HEK293T (cell line): ENCODE measurements around the gene PIAS4.
A peak's percentile ranks its signal among the peaks of the same experiment; 100 is the strongest.

Experiments used
- CTCF ChIA-PET: fragments of 350-600 bp; formaldehyde crosslinking; extraction: SDS; loops from one replicate; lab custom pipeline; 2021; ENCODE audit warnings: antibody characterized with exemption, inconsistent platforms; lab: Yijun Ruan, JAX
- POLR2A ChIA-PET: fragments of 350-600 bp; formaldehyde crosslinking; extraction: SDS; loops from one replicate; lab custom pipeline; 2020; ENCODE audit warnings: antibody characterized with exemption, inconsistent platforms; lab: Yijun Ruan, JAX
- DNase-seq: peaks from one replicate; pipeline ENCODE4 v3.0.0; 2012; ENCODE audit warnings: mixed read lengths; ENCODE audit errors: extremely low spot score
- ARNT ChIP-seq: fragments of 450-650 bp; IDR thresholded peaks from 2 replicates; pipeline ENCODE4 v1.6.1; 2017; ENCODE audit warnings: mild to moderate bottlenecking
- BHLHE40 ChIP-seq: fragments of 450-650 bp; IDR thresholded peaks from 2 replicates; pipeline ENCODE4 v1.6.1; 2016; ENCODE audit warnings: mild to moderate bottlenecking, moderate library complexity, borderline replicate concordance
- CTBP1 ChIP-seq: fragments of 450-650 bp; IDR thresholded peaks from 2 replicates; pipeline ENCODE4 v1.6.1; 2016; ENCODE audit warnings: borderline replicate concordance
- ELF4 ChIP-seq: fragments of 450-650 bp; IDR thresholded peaks from 2 replicates; pipeline ENCODE4 v1.6.1; 2017; ENCODE audit warnings: antibody characterized with exemption
- FOXA1 ChIP-seq: fragments of 450-650 bp; IDR thresholded peaks from 2 replicates; pipeline ENCODE4 v1.6.1; 2016; ENCODE audit warnings: mild to moderate bottlenecking
- FOXK2 ChIP-seq: fragments of 450-650 bp; IDR thresholded peaks from 2 replicates; pipeline ENCODE4 v1.6.1; 2016; ENCODE audit warnings: mild to moderate bottlenecking
- FOXM1 ChIP-seq: fragments of 450-650 bp; IDR thresholded peaks from 2 replicates; pipeline ENCODE4 v1.6.1; 2017; ENCODE audit warnings: mild to moderate bottlenecking, borderline replicate concordance
- HDGF ChIP-seq: fragments of 450-650 bp; IDR thresholded peaks from 2 replicates; pipeline ENCODE4 v1.6.1; 2017; ENCODE audit warnings: antibody characterized with exemption, borderline replicate concordance
- L3MBTL2 ChIP-seq: fragments of 450-650 bp; conservative IDR thresholded peaks from 2 replicates; pipeline ENCODE4 v1.6.1; 2016; ENCODE audit warnings: mild to moderate bottlenecking
- LEF1 ChIP-seq: fragments of 450-650 bp; IDR thresholded peaks from 2 replicates; pipeline ENCODE4 v1.6.1; 2017; ENCODE audit warnings: mild to moderate bottlenecking, borderline replicate concordance
- NFRKB ChIP-seq: fragments of 450-650 bp; IDR thresholded peaks from 2 replicates; pipeline ENCODE4 v1.6.1; 2016; ENCODE audit warnings: mild to moderate bottlenecking, moderate library complexity
- SP1 ChIP-seq: fragments of 450-650 bp; IDR thresholded peaks from 2 replicates; pipeline ENCODE4 v1.6.1; 2017
- SUZ12 ChIP-seq: fragments of 450-650 bp; IDR thresholded peaks from 2 replicates; pipeline ENCODE4 v1.6.1; 2016; ENCODE audit warnings: mild to moderate bottlenecking
- TARDBP ChIP-seq: fragments of 450-650 bp; IDR thresholded peaks from 2 replicates; pipeline ENCODE4 v1.6.1; 2016
- ZNF384 ChIP-seq: fragments of 450-650 bp; IDR thresholded peaks from 2 replicates; pipeline ENCODE4 v1.6.1; 2016
- TF ChIP-seq, protein P1 (sequence below): fragments of 450-650 bp; IDR thresholded peaks from 2 replicates; pipeline ENCODE4 v1.6.1; 2016

PIAS4 gene

DNA sequence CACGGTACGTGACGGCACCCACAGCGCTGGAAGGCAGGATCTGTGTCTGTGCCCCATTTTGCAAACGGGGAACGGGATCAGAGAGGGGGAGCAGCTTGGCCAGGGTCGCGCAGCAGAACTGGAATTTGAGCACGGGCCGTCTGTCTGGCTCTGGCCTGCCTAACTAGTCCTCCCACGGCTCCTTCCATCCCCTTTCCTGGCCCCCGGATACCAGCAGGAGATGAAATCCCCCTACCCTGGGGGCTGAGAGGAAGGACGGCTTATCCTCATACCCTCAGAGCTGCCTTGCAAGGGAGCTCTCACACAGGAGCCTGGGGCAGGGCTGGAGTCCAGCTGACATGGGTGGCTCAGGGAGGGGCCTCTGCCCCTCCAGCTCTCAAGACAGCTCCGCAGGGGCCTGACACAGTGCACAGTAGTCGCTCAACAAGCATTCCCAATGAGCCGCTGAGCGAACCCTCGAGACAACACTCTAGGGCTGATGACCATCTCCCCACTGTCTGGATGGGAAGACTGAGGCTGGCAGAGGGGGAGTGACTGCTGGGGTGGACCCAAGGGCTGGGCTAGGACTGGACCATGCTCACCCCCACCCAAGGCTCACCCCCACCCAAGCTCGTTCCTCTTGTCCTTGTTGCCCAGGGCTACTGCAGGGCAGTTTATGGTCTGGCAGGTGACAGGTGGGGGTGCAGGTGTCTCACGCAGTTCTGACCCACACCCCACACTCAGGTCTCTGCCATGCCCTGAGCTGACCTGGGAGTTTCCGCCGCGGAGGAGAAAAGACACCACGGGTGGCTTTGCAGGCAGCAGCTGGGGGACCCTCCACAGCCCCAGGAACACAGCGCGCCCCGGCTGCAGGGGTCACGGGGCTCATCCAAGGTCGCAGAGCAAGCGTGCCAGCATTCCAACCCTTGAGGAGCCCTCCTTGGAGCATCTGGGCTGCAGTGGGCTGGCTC is 55.2 kb downstream of the PIAS4 start:
- ChIA-PET POLR2A (interaction anchor here (0.8 kb wide), 1 partner anchor 77 kb away, joined by 3 read pairs; the partner anchor contains the start of gene EEF2), CTCF (no interaction called here)
- no peak for DNase-seq
- no peak for TF ChIP-seq LEF1
- TF ChIP-seq FOXM1: no peak
- no peak for TF ChIP-seq ELF4
- no peak for TF ChIP-seq FOXA1
- TF ChIP-seq ARNT: no peak
- TF ChIP-seq CTBP1: no peak
- no peak for TF ChIP-seq SP1
- no peak for TF ChIP-seq L3MBTL2
- no peak for TF ChIP-seq FOXK2
- no peak for TF ChIP-seq TARDBP
- TF ChIP-seq, protein P1, sequence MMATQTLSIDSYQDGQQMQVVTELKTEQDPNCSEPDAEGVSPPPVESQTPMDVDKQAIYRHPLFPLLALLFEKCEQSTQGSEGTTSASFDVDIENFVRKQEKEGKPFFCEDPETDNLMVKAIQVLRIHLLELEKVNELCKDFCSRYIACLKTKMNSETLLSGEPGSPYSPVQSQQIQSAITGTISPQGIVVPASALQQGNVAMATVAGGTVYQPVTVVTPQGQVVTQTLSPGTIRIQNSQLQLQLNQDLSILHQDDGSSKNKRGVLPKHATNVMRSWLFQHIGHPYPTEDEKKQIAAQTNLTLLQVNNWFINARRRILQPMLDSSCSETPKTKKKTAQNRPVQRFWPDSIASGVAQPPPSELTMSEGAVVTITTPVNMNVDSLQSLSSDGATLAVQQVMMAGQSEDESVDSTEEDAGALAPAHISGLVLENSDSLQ: no peak
- TF ChIP-seq SUZ12: no peak

DNA sequence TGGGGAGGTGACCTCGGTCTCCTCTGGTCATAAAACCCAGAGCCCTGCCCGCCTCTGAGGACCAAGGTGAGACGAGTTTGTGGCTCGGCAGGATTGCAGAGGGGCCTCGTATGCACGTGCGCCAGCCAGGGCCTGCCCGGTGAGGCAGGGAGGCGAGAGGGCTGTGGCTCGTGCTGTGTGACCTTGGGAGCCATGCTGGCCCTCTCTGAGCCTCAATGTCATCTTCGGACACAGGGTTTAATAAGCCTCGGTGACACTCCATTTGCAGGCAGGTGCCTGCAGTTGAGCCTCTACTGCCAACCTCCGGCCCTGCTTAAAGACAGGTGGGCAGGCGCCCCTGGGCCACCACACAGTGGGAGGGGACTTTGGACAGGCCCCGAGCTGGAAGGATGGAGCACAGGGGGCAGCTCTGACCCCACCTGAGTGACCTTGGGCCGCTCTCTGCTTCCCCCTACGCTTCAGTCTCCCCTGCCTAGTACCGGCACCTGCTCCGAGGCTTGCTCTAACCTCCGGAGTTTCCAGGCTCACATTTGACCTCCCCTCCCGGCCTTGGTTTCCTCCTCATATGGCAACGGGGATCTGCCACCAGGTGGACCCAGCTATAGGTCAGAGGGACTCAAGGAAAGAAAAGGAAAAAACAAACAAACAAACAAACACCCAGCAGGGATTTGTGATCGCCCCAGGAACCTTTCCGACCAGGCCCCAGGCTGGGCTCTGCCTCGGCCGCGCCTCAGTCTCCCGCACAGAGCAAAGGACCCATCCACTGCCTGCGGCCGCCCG is 56.0 kb downstream of the PIAS4 start:
- no peak for DNase-seq
- no peak for TF ChIP-seq SUZ12
- TF ChIP-seq ARNT: no peak
- TF ChIP-seq L3MBTL2: no peak
- TF ChIP-seq SP1: no peak
- no peak for TF ChIP-seq ELF4
- no peak for TF ChIP-seq FOXK2
- no peak for TF ChIP-seq ZNF384
- TF ChIP-seq, protein P1: no peak
- TF ChIP-seq NFRKB: no peak
- TF ChIP-seq CTBP1: no peak
- TF ChIP-seq LEF1: no peak
- TF ChIP-seq FOXM1: no peak
- no peak for TF ChIP-seq FOXA1
- ChIA-PET POLR2A (interaction anchor here (1.0 kb wide), 1 partner anchor 78 kb away, joined by 4 read pairs; the partner anchor contains the start of gene EEF2), CTCF (interaction anchor here (0.8 kb wide), 1 partner anchor 169 kb away, joined by 3 read pairs; no protein-coding TSS in a partner anchor)

DNA sequence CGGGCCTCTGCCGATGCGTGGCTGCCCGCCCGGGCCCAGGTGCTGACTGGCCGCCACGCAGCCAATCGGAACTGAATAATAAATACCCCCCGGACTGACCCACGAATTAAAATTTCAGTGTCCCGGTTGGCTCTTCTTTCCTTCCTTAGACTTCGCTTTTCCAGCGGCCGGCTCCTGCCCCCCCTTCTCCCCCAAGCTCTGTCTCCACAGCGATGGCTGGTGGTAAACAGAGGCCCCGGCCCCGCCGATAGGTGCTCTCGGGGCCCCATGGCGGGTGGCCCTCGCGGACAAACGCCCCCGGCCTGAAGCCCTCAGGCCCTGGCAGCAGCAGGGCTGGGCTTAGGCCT is 56.6 kb downstream of the PIAS4 start:
- ChIA-PET CTCF (interaction anchor here (0.8 kb wide), 1 partner anchor 169 kb away, joined by 3 read pairs; no protein-coding TSS in a partner anchor), POLR2A (interaction anchor here (1.0 kb wide), 1 partner anchor 79 kb away, joined by 4 read pairs; the partner anchor contains the start of gene EEF2)
- TF ChIP-seq CTBP1 (no peak), FOXK2 (no peak), HDGF (no peak), SP1 (no peak), FOXA1 (no peak), BHLHE40 (no peak), L3MBTL2 (no peak), LEF1 (no peak)
- DNase-seq: no peak

DNA sequence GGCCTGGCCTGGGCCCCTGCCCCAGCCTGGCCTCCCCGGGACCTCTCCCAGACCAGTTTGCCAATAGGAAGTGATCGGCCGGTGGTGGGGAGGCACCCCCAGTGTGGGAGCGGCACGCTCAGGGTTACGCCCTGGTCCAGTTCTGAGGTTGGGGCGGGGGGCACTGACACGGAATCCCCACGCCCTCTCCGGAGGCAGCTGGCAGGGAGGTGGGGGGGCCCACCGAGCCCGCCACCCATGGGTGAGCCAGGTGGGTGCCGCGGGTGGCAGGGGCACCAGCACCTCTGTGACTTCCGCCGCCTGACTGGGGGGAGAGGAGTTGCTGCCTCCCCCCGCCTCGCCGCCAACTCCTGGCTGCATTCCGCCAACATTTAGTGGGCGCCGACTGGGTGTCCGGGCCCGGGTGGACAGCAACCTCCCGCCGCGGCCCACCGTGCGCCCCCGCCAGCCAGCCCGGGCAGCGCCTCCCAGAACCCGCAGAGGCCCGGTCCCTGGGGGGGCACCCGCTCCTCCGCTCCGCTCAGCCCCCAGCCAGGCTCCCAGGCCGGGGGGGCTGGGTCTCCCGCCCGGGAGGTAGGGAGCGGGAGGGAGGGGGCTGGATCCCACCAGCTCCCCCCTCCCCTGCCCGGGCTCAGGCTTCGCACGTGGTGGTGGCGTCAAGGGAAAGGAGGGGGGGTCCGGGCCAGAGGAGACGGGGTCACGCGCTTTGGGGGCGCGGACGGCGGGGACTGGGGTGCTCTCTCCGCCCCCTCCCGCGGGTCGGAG is 57.1 kb downstream of the PIAS4 start:
- POLR2A ChIA-PET: no interaction called here
- CTCF ChIA-PET: no interaction called here
- TF ChIP-seq BHLHE40: no peak
- TF ChIP-seq FOXA1: no peak
- no peak for TF ChIP-seq NFRKB
- TF ChIP-seq L3MBTL2: peak; percentile 72
- no peak for TF ChIP-seq SUZ12
- peak; percentile 52; the same call in 1 of the 2 replicates for TF ChIP-seq FOXM1
- no peak for DNase-seq

DNA sequence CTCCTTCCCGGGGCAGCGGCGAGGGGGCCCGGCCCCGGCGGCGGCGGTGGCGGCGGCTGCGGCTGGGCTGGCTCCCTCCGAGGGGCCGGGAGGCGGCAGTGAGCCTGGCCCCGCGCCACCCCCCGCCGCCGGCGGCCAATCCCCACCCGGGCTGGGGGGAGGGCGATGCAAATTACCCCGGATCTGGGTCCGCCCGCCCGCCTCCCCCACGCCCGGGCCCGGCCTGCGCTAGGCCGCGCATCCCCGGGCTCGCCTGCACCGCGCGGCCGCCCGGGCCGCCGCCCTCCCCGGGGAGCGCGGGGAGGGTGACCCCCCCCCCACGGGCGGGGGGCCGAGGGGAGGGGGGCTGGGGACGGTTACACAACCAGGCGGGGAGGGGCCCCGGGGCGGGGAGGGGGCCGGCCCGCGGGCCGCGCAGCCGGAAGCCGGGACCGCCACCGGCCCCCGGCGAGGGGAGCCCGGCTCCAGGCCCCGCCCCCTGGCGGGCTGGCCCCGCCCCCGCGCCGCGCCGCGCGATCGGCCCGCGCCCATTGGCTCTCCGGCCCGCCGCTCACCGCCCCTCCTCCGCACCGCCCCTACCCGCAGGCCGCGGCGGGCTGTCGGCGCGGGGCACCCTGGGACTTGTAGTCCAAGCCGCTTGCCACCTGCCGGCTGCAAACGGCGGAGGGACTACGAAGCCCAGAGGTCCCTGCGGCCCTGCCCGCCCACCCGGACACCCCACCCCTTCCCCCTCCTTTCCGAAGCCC is 58.1 kb downstream of the PIAS4 start:
- TF ChIP-seq HDGF: no peak
- TF ChIP-seq, protein P1: peak; percentile 95
- no peak for TF ChIP-seq SP1
- no peak for TF ChIP-seq ELF4
- CTCF ChIA-PET: no interaction called here
- DNase-seq: peak; percentile 99
- POLR2A ChIA-PET: interaction anchor here (0.5 to 1.0 kb wide), 11 partner anchors 8 to 303 kb away, joined by 3 to 5 read pairs (median 4); partner anchors contain the start of genes EEF2, MRPL54 and PIAS4
